HepG2 (cell line): ENCODE results near the gene PEX14. TPM values are rescaled to one million over a fixed set of nuclear protein-coding genes. Genes with fewer than 3 reads are reported as not detected.
A peak's percentile ranks its signal among the peaks of the same experiment; 100 is the strongest.

Source experiments
- CEBPG ChIP-seq: IDR thresholded peaks from 2 replicates; pipeline ENCODE4 v1.6.1; 2016
- ERF ChIP-seq: IDR thresholded peaks from 2 replicates; pipeline ENCODE4 v1.6.1; 2018; ENCODE audit warnings: missing biosample characterization, missing genetic modification reagents
- HNRNPK ChIP-seq: fragments of 200-400 bp; formaldehyde crosslinking; IDR thresholded peaks from 2 replicates; pipeline ENCODE4 v1.6.1; 2018; ENCODE audit warnings: low read length, low read depth, moderate library complexity, mild to moderate bottlenecking; ENCODE audit not compliant: poor library complexity, severe bottlenecking
- MAFF ChIP-seq: IDR thresholded peaks from 2 replicates; pipeline ENCODE4 v1.6.1; 2011; ENCODE audit warnings: low read depth, low read length, improper control_type of control experiment
- MXD4 ChIP-seq: IDR thresholded peaks from 2 replicates; pipeline ENCODE4 v1.6.1; 2016; ENCODE audit warnings: mild to moderate bottlenecking, missing biosample characterization, missing genetic modification reagents
- PHF20 ChIP-seq: sonication (generic); formaldehyde crosslinking; IDR thresholded peaks from 2 replicates; pipeline ENCODE4 v1.5.0; 2020; ENCODE audit warnings: mild to moderate bottlenecking, missing genetic modification reagents
- RBM39 ChIP-seq: fragments of 200-400 bp; formaldehyde crosslinking; IDR thresholded peaks from one replicate; pipeline ENCODE4 v1.6.1; 2018; ENCODE audit warnings: antibody characterized with exemption, mild to moderate bottlenecking, low read depth, low read length; ENCODE audit not compliant: poor library complexity, severe bottlenecking
- SMARCE1 ChIP-seq: fragments of 450-650 bp; IDR thresholded peaks from 2 replicates; pipeline ENCODE4 v1.6.1; 2017; ENCODE audit warnings: borderline replicate concordance
- XBP1 ChIP-seq: sonication (generic); formaldehyde crosslinking; IDR thresholded peaks from 2 replicates; pipeline ENCODE4 v1.5.0; 2020; ENCODE audit warnings: missing genetic modification reagents
- ZNF232 ChIP-seq: sonication (generic); formaldehyde crosslinking; IDR thresholded peaks from 2 replicates; pipeline ENCODE4 v1.4.0; 2020; ENCODE audit warnings: missing genetic modification reagents, borderline replicate concordance
- ZNF577 ChIP-seq: sonication (generic); formaldehyde crosslinking; IDR thresholded peaks from 2 replicates; pipeline ENCODE4 v1.4.0; 2020; ENCODE audit warnings: mild to moderate bottlenecking, low read depth, missing genetic modification reagents, borderline replicate concordance
- ZNF646 ChIP-seq: sonication (generic); formaldehyde crosslinking; IDR thresholded peaks from 2 replicates; pipeline ENCODE4 v1.9.0; 2021; ENCODE audit warnings: mild to moderate bottlenecking, missing genetic modification reagents
- polyA plus RNA-seq, 8 experiments: library from polyadenylated mRNA; depleted of rRNA in 3 of 8; stranded (reverse) in 7 of 8; unstranded in 1 of 8; fragments of >200 nt; fragmentation: Illumina TruSeq in 4 of 8; extraction: Trizol in 4 of 8; gene quantifications; 2 replicates each; pipeline versions ENCODE4 v1.2.1 to v1.2.3, GENCODE V29; 2011 to 2016; ENCODE audit warnings: low read depth in 4 of 8, missing spikeins in 1 of 8, mixed read lengths in 1 of 8; ENCODE audit not compliant: insufficient read depth in 1 of 8
- total RNA-seq, 5 experiments: library from RNA; depleted of rRNA; stranded (reverse); fragments of >200 nt; fragmentation: Illumina TruSeq; extraction: Trizol; gene quantifications; 2 replicates each; pipeline ENCODE4 v1.2.3, GENCODE V29; 2016; ENCODE audit warnings: low read depth in 1 of 5
- TF ChIP-seq, protein P1 (sequence below): sonication (generic); formaldehyde crosslinking; IDR thresholded peaks from 2 replicates; pipeline ENCODE4 v1.5.0; 2020; ENCODE audit warnings: mild to moderate bottlenecking, missing genetic modification reagents, borderline replicate concordance

PEX14 gene
- total and polyA plus RNA-seq, 2 of the 13 experiments (the other 11 are each of a cell fraction or from before 2014, with no cell fraction given), result 6.5 to 9.9 TPM

GRCh38 chr1:10438677-10439163 is 36.0 kb upstream of the PEX14 start (continued):
- no peak for TF ChIP-seq ZNF646 (CRISPR knock-in tag)
- TF ChIP-seq XBP1 (CRISPR knock-in tag), result no peak
- no peak for TF ChIP-seq ERF (CRISPR knock-in tag)
- TF ChIP-seq MAFF, result peak; percentile 48; the same call in 1 of the 2 replicates
- TF ChIP-seq HNRNPK, result no peak
- TF ChIP-seq RBM39, result no peak
- TF ChIP-seq PHF20 (CRISPR knock-in tag), result no peak
- TF ChIP-seq SMARCE1, result no peak
- TF ChIP-seq CEBPG (CRISPR knock-in tag), result no peak
- no peak for TF ChIP-seq MXD4
- TF ChIP-seq, protein P1, sequence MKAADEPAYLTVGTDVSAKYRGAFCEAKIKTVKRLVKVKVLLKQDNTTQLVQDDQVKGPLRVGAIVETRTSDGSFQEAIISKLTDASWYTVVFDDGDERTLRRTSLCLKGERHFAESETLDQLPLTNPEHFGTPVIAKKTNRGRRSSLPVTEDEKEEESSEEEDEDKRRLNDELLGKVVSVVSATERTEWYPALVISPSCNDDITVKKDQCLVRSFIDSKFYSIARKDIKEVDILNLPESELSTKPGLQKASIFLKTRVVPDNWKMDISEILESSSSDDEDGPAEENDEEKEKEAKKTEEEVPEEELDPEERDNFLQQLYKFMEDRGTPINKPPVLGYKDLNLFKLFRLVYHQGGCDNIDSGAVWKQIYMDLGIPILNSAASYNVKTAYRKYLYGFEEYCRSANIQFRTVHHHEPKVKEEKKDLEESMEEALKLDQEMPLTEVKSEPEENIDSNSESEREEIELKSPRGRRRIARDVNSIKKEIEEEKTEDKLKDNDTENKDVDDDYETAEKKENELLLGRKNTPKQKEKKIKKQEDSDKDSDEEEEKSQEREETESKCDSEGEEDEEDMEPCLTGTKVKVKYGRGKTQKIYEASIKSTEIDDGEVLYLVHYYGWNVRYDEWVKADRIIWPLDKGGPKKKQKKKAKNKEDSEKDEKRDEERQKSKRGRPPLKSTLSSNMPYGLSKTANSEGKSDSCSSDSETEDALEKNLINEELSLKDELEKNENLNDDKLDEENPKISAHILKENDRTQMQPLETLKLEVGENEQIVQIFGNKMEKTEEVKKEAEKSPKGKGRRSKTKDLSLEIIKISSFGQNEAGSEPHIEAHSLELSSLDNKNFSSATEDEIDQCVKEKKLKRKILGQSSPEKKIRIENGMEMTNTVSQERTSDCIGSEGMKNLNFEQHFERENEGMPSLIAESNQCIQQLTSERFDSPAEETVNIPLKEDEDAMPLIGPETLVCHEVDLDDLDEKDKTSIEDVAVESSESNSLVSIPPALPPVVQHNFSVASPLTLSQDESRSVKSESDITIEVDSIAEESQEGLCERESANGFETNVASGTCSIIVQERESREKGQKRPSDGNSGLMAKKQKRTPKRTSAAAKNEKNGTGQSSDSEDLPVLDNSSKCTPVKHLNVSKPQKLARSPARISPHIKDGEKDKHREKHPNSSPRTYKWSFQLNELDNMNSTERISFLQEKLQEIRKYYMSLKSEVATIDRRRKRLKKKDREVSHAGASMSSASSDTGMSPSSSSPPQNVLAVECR (CRISPR knock-in tag), result no peak
- no peak for TF ChIP-seq ZNF577 (CRISPR knock-in tag)
- no peak for TF ChIP-seq ZNF232 (CRISPR knock-in tag)
